22Rv1 (cell line): ENCODE data around the gene OR5AN1.

Source experiments
- CTCF ChIP-seq: fragments of 450-650 bp; IDR thresholded peaks from 2 replicates; pipeline ENCODE4 v1.5.1; 2017; ENCODE audit warnings: mild to moderate bottlenecking
- ZFX ChIP-seq: fragments of 450-650 bp; IDR thresholded peaks from 2 replicates; pipeline ENCODE4 v1.6.1; 2017; ENCODE audit warnings: antibody characterized with exemption, borderline replicate concordance

DNA sequence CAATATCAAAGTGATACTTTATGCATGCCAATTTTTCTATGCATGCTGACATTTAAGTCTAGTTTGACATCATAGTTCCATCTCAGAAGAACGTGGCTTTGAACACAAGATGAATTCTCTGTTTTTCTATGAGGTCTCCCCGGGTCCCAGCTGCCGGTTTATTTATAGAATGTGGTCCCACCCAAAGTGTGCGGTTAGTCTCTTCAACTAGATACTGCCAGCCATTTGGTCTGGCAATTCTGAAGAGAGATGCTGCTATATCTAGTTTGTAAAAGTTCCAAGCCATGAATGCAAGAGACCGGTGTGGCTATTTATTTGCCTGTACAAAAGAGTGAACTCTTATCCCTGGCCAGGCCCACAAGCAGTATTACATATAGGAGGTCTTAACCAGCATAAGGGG lies 58.3 kb downstream of the OR5AN1 start:
- TF ChIP-seq CTCF (no peak), ZFX (no peak)
